SK-N-SH (cell line): ENCODE data around the gene BBX. TPM values are rescaled to one million over a fixed set of nuclear protein-coding genes. Genes with fewer than 3 reads are reported as not detected.

Experiments used
- CTCF ChIA-PET: fragments of 300-600, 350-600 bp; formaldehyde crosslinking; extraction: SDS; loops from one replicate; lab custom pipeline; 2021; lab: Yijun Ruan, JAX
- POLR2A ChIA-PET: fragments of 350-600 bp; sonication (Branson Sonifier 250); formaldehyde crosslinking; extraction: SDS; loops from one replicate; lab custom pipeline; 2020; ENCODE audit warnings: antibody characterized with exemption, inconsistent platforms; lab: Yijun Ruan, JAX
- DNase-seq: peaks from one replicate; pipeline ENCODE4 v3.0.0; 2012
- H2AFZ ChIP-seq: fragments of 200-600 bp; sonication (generic); 2 replicates; pipeline ENCODE4 v1.8.1; 2016; ENCODE audit warnings: antibody characterized with exemption, mild to moderate bottlenecking, low read depth
- H3F3A ChIP-seq: fragments of 200-600 bp; sonication (generic); replicated peaks from 2 replicates; pipeline ENCODE3; 2016; ENCODE audit warnings: antibody characterized with exemption, mild to moderate bottlenecking; ENCODE audit not compliant: insufficient read depth
- H3K27ac ChIP-seq, 2 experiments: fragments of 200-500 bp in 1 of 2; fragments of 200-600 bp in 1 of 2; sonication (Bioruptor generic) in 1 of 2; sonication (generic), shearing (Covaris generic) in 1 of 2; 2 replicates each; pipeline versions ENCODE4 v1.5.1 to v1.6.1; 2014 to 2016; ENCODE audit warnings: low read depth in 2 of 2, inconsistent platforms in 1 of 2, low read length in 1 of 2, mild to moderate bottlenecking in 1 of 2, mixed read lengths in 1 of 2
- H3K27me3 ChIP-seq: fragments of 200-600 bp; sonication (generic), shearing (Covaris generic); 2 replicates; pipeline ENCODE4 v1.6.1; 2016; ENCODE audit warnings: mixed run types; ENCODE audit not compliant: insufficient read depth
- H3K36me3 ChIP-seq, 2 experiments: fragments of 200-500 bp in 1 of 2; fragments of 200-600 bp in 1 of 2; sonication (Bioruptor generic) in 1 of 2; sonication (generic) in 1 of 2; replicated peaks in 1 of 2; 2 replicates each; pipeline versions ENCODE3 to v1.5.1; 2014 to 2016; ENCODE audit warnings: low read length in 1 of 2, mild to moderate bottlenecking in 1 of 2; ENCODE audit not compliant: insufficient read depth in 2 of 2, control insufficient read depth in 1 of 2
- H3K4me1 ChIP-seq, 2 experiments: fragments of 200-500 bp in 1 of 2; fragments of 200-600 bp in 1 of 2; sonication (Bioruptor generic) in 1 of 2; sonication (generic), shearing (Covaris generic) in 1 of 2; 2 replicates each; pipeline versions ENCODE4 v1.5.1 to v1.6.1; 2014 to 2016; ENCODE audit warnings: low read depth in 1 of 2, low read length in 1 of 2, mixed run types in 1 of 2; ENCODE audit not compliant: insufficient read depth in 2 of 2, control insufficient read depth in 1 of 2
- H3K4me2 ChIP-seq: fragments of 200-600 bp; sonication (generic), shearing (Covaris generic); 2 replicates; pipeline ENCODE4 v1.6.1; 2017; ENCODE audit warnings: mixed run types
- H3K4me3 ChIP-seq, 2 experiments: fragments of 200-500 bp in 1 of 2; fragments of 200-600 bp in 1 of 2; sonication (Bioruptor generic) in 1 of 2; sonication (generic), shearing (Covaris generic) in 1 of 2; 2 replicates each; pipeline versions ENCODE4 v1.5.1 to v1.8.1; 2014 to 2016; ENCODE audit warnings: low read depth in 2 of 2, inconsistent platforms in 1 of 2, low read length in 1 of 2, mild to moderate bottlenecking in 1 of 2, mixed read lengths in 1 of 2, moderate library complexity in 1 of 2
- H3K79me2 ChIP-seq: fragments of 200-600 bp; sonication (generic); 2 replicates; pipeline ENCODE4 v1.8.1; 2017; ENCODE audit warnings: mild to moderate bottlenecking; ENCODE audit not compliant: insufficient read depth
- H3K9ac ChIP-seq: fragments of 200-600 bp; sonication (generic); 2 replicates; pipeline ENCODE4 v1.6.1; 2017; ENCODE audit warnings: mixed run types
- H3K9me2 ChIP-seq: fragments of 200-600 bp; sonication (generic); 2 replicates; pipeline ENCODE4 v1.6.1; 2017; ENCODE audit warnings: mixed run types
- H3K9me3 ChIP-seq: fragments of 200-600 bp; sonication (generic); 2 replicates; pipeline ENCODE4 v1.6.1; 2017; ENCODE audit warnings: mixed run types, mild to moderate bottlenecking, moderate library complexity
- H4K20me1 ChIP-seq: fragments of 200-600 bp; sonication (generic); 2 replicates; pipeline ENCODE4 v1.6.1; 2017; ENCODE audit warnings: mild to moderate bottlenecking, mixed run types; ENCODE audit not compliant: insufficient read depth
- CTCF ChIP-seq: fragments of 200-600 bp; sonication (generic); IDR thresholded peaks from 2 replicates; pipeline ENCODE4 v1.6.1; 2017; ENCODE audit warnings: antibody characterized with exemption, mild to moderate bottlenecking, moderate library complexity
- ELF1 ChIP-seq: IDR thresholded peaks from 2 replicates; pipeline ENCODE4 v1.4.0; 2012
- EZH2phosphoT487 ChIP-seq: fragments of 200-600 bp; sonication (generic); IDR thresholded peaks from 2 replicates; pipeline ENCODE4 v1.6.1; 2017; ENCODE audit warnings: low read depth, mixed run types, mild to moderate bottlenecking, antibody characterized with exemption, moderate library complexity, borderline replicate concordance
- FOSL2 ChIP-seq: IDR thresholded peaks from 2 replicates; pipeline ENCODE4 v1.4.0; 2012; ENCODE audit warnings: low read depth, mild to moderate bottlenecking, moderate library complexity, borderline replicate concordance
- FOXJ3 ChIP-seq: sonication (generic); formaldehyde crosslinking; IDR thresholded peaks from 2 replicates; pipeline ENCODE4 v1.5.1; 2020; ENCODE audit warnings: mild to moderate bottlenecking, missing genetic modification reagents
- GABPA ChIP-seq: IDR thresholded peaks from 2 replicates; pipeline ENCODE4 v1.4.0; 2012; ENCODE audit warnings: low read depth, mild to moderate bottlenecking
- GATA2 ChIP-seq: sonication (generic); formaldehyde crosslinking; IDR thresholded peaks from 2 replicates; pipeline ENCODE4 v1.5.0; 2020; ENCODE audit warnings: mild to moderate bottlenecking, missing genetic modification reagents
- IRF3 ChIP-seq: fragments of 150-350 bp; IDR thresholded peaks from 2 replicates; pipeline ENCODE4 v1.6.1; 2016; ENCODE audit warnings: mild to moderate bottlenecking, low read depth, low read length
- MAX ChIP-seq: IDR thresholded peaks from 2 replicates; pipeline ENCODE4 v1.4.0; 2012; ENCODE audit warnings: low read depth
- MEF2A ChIP-seq: IDR thresholded peaks from 2 replicates; pipeline ENCODE4 v1.4.0; 2012; ENCODE audit warnings: low read depth, borderline replicate concordance
- NFIC ChIP-seq: IDR thresholded peaks from 2 replicates; pipeline ENCODE4 v1.4.0; 2012; ENCODE audit warnings: borderline replicate concordance
- NRF1 ChIP-seq: IDR thresholded peaks from 2 replicates; pipeline ENCODE4 v1.6.1; 2012; ENCODE audit warnings: low read depth, mild to moderate bottlenecking, low read length
- POLR2AphosphoS5 ChIP-seq: IDR thresholded peaks from 2 replicates; pipeline ENCODE4 v1.6.1; 2012; ENCODE audit warnings: low read depth, low read length
- SIN3A ChIP-seq: IDR thresholded peaks from 2 replicates; pipeline ENCODE4 v1.6.1; 2012; ENCODE audit warnings: low read depth, mild to moderate bottlenecking, low read length, moderate library complexity, borderline replicate concordance
- TAF1 ChIP-seq: IDR thresholded peaks from 2 replicates; pipeline ENCODE4 v1.6.1; 2012; ENCODE audit warnings: low read depth, mild to moderate bottlenecking, low read length, moderate library complexity, borderline replicate concordance
- TCF12 ChIP-seq: IDR thresholded peaks from 2 replicates; pipeline ENCODE4 v1.4.0; 2012
- USF1 ChIP-seq: IDR thresholded peaks from 2 replicates; pipeline ENCODE4 v1.4.0; 2012; ENCODE audit warnings: low read depth, borderline replicate concordance
- USF2 ChIP-seq: fragments of 150-350 bp; IDR thresholded peaks from 2 replicates; pipeline ENCODE4 v1.6.1; 2017; ENCODE audit warnings: antibody characterized with exemption, low read length, low read depth, borderline replicate concordance
- ZBTB33 ChIP-seq: IDR thresholded peaks from 2 replicates; pipeline ENCODE4 v1.4.0; 2012; ENCODE audit warnings: low read depth, borderline replicate concordance
- WGBS: methylation state at CpG from one replicate; pipeline ENCODE4 v1.1.6; 2017; ENCODE audit warnings: low lambda C conversion rate; 5-methylcytosine and 5-hydroxymethylcytosine counted together
- polyA plus RNA-seq, 3 experiments: library from polyadenylated mRNA; depleted of rRNA; stranded (reverse); fragments of >200 nt; gene quantifications; 2 replicates each; pipeline ENCODE4 v1.2.3, GENCODE V29; 2012

Gene BBX
- polyA plus RNA-seq, 1 of the 3 experiments (the other 2 are of a cell fraction) = 14.2 TPM

- no peak for TF ChIP-seq GATA2 (CRISPR knock-in tag)
- no peak for TF ChIP-seq EZH2phosphoT487
- no peak for TF ChIP-seq IRF3
- no peak for TF ChIP-seq NFIC
- TF ChIP-seq POLR2AphosphoS5 = no peak
- no peak for TF ChIP-seq GABPA
- TF ChIP-seq FOXJ3 (CRISPR knock-in tag) = no peak
- TF ChIP-seq USF2 = no peak
- TF ChIP-seq FOSL2 = no peak
- TF ChIP-seq ELF1 = no peak
- TF ChIP-seq MAX = no peak
- H3K4me3 ChIP-seq = no peak overlapping the region
- H3K9me3 ChIP-seq = no peaks in the 10 kb centered on the region
- H3K27me3 ChIP-seq = no peaks in the 10 kb centered on the region
- H3K27ac ChIP-seq = no peak overlapping the region
- DNase-seq = no peak
- no peaks in the 10 kb centered on the region for H3F3A ChIP-seq
- WGBS = 91% methylated on average over 2 of the region's 2 CpGs
- no peak overlapping the region for H3K9ac ChIP-seq
- H3K36me3 ChIP-seq = peaks cover 0 to 9% of the 10 kb centered on the region in 2 experiments
- H3K79me2 ChIP-seq = no peaks in the 10 kb centered on the region
- peaks cover 0 to 14% of the 10 kb centered on the region in 2 experiments; a peak in 2 of 4 replicates for H3K4me1 ChIP-seq
- POLR2A ChIA-PET = no interaction called here
- no peak overlapping the region for H2AFZ ChIP-seq
- H3K4me2 ChIP-seq = no peak overlapping the region
- CTCF ChIA-PET = interaction anchor here (0.8 to 2.1 kb wide), 3 partner anchors 8 to 119 kb away, joined by 3 to 6 read pairs (median 4); no protein-coding TSS in a partner anchor
- H4K20me1 ChIP-seq = no peaks in the 10 kb centered on the region
- H3K9me2 ChIP-seq = no peaks in the 10 kb centered on the region
These were observed 238.6 kb downstream of the BBX start for GRCh38 chr3:107761391-107761790.

GRCh38 chr3:107765524-107765923 is 242.8 kb downstream of the BBX start:
- CTCF ChIA-PET = interaction anchor here (2.8 kb wide), 1 partner anchor 11 kb away, joined by 9 read pairs; no protein-coding TSS in a partner anchor
- WGBS = 96% methylated on average over 6 of the region's 6 CpGs
- peaks cover 0 to 6% of the 10 kb centered on the region in 2 experiments; a peak in 2 of 4 replicates for H3K4me1 ChIP-seq
- TF ChIP-seq TAF1 = no peak
- no peak for TF ChIP-seq TCF12
- TF ChIP-seq SIN3A = no peak
- TF ChIP-seq MEF2A = no peak
- no peak for TF ChIP-seq NRF1
- no peak for TF ChIP-seq USF1
- TF ChIP-seq ZBTB33 = no peak
- no peak for TF ChIP-seq POLR2AphosphoS5
- no peak for TF ChIP-seq IRF3
- TF ChIP-seq CTCF = no peak

More at GRCh38 chr3:107765524-107765923, 242.8 kb downstream of the BBX start:
- POLR2A ChIA-PET = no interaction called here
- Histone ChIP-seq H3F3A (no peaks in the 10 kb centered on the region), H3K9me3 (no peaks in the 10 kb centered on the region), H3K4me2 (no peak overlapping the region), H3K36me3 (peaks cover 0 to 9% of the 10 kb centered on the region in 2 experiments), H3K27me3 (no peaks in the 10 kb centered on the region), H3K9me2 (no peaks in the 10 kb centered on the region), H2AFZ (no peak overlapping the region), H3K4me3 (no peak overlapping the region), H4K20me1 (no peaks in the 10 kb centered on the region), H3K27ac (no peak overlapping the region), H3K79me2 (no peaks in the 10 kb centered on the region), H3K9ac (no peak overlapping the region)
- no peak for DNase-seq
